Brain microvascular endothelial cell (primary cell): ENCODE results near the gene MEIG1.

Experiments
- DNase-seq: peaks from one replicate; pipeline ENCODE4 v3.0.0-alpha.2; 2020
- H3K27ac ChIP-seq: fragments of 250-450 bp; sonication (Bioruptor Pico); 2 replicates; pipeline ENCODE4 v1.5.1; 2020; ENCODE audit warnings: mild to moderate bottlenecking, moderate library complexity
- H3K27me3 ChIP-seq: fragments of 250-450 bp; sonication (Bioruptor Pico); replicated peaks from 2 replicates; pipeline ENCODE4 v1.5.1; 2020; ENCODE audit warnings: mild to moderate bottlenecking
- H3K36me3 ChIP-seq: fragments of 250-450 bp; sonication (Bioruptor Pico); replicated peaks from 2 replicates; pipeline ENCODE4 v1.5.1; 2020; ENCODE audit warnings: mild to moderate bottlenecking
- H3K4me3 ChIP-seq: 2 replicates; pipeline ENCODE4 v1.5.1; 2011; ENCODE audit warnings: low read depth, mild to moderate bottlenecking, control low read depth, low read length, moderate library complexity
- CTCF ChIP-seq: IDR thresholded peaks from 2 replicates; pipeline ENCODE4 v1.5.1; 2011; ENCODE audit warnings: low read depth, mild to moderate bottlenecking, moderate library complexity, low read length, control low read depth, inconsistent platforms; ENCODE audit errors: missing control alignments
- in situ Hi-C: cut with HindIII; loops from 2 replicates; pipeline ENCODE4 v1.10.0; 2017; ENCODE audit warnings: low sequenced_read_pairs, low pct_ligation_motif_present

The MEIG1 gene

DNA sequence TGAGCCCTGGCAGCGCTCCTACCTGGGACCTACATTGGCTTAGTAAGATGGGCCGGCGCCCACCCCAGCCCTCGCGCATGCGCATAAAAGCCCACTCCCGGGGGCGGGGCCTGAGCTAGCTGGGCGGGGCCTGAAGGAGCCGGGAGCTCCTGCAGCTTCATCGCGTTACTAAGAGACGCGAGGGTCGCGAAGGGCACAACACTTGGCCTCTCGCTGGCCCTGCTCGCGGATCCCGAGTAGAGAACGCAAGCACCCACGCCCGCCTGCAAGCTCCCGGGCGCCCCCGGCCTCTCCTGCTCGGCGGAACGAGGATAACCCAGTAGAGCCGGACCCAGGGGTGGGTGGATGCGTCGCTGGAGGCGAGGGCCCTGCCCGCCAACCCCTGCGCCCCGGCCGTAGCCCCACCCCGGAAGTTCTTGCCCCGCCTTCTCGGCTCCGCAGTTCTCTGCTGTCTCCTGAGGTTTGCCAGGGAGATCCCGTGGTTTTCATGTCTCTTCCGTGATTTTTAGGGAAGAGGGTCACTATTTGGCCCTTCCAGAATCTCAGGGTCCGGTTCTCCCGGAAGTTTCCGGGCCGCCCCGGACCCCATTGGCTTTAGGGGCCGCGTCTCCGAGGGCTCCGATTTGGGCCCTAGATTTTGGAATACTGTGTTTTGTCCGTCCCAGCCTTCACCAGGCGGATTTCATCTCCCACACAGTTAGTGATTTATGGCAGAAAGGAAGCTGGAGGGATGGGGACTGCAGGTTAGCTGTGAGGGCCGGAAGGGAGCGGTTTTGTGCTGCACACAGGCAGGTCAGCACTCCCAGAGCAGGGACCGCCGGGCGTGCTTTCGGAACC, at the start of gene MEIG1:
Gene MEIG1 (plus strand): TSS at position 168 of the 837 bp plus-strand sequence. CDS start 7,081 bp downstream, outside the sequence.
- H3K27me3 ChIP-seq, result no peaks in the 10 kb centered on the region
- H3K4me3 ChIP-seq, result peak within 1 kb of the TSS; percentile 77
- H3K27ac ChIP-seq, result peak within 1 kb of the TSS; percentile 92
- in situ Hi-C loops, result no loop called here
- peak; percentile 86 for DNase-seq
- no peak for TF ChIP-seq CTCF
- H3K36me3 ChIP-seq, result no peaks in the 10 kb centered on the region

DNA sequence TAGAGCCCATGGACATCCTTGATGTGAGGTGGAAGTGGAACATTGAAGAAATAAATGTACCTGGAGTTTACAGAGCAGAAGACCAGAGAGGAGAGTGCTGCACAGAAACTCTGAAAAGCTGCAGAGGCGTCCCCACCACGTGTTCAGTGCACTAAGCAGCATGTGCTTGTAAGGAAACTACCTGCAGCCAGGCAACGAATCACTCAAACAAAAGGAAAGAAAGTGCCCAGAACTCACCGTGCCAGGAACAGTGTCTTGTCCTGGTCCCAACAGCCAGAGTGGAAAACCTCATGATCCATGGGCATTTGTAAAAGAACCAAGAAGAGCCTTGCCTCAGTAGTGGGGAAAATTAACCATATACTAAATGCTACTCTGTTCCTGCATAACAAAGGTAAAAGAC, 48.2 kb upstream of the MEIG1 start:
- no peak overlapping the region for H3K4me3 ChIP-seq
- no peaks in the 10 kb centered on the region for H3K27me3 ChIP-seq
- in situ Hi-C loops, result no loop called here
- TF ChIP-seq CTCF, result no peak
- peaks cover 36% of the 10 kb centered on the region for H3K36me3 ChIP-seq
- DNase-seq, result no peak
- H3K27ac ChIP-seq, result no peak overlapping the region

DNA sequence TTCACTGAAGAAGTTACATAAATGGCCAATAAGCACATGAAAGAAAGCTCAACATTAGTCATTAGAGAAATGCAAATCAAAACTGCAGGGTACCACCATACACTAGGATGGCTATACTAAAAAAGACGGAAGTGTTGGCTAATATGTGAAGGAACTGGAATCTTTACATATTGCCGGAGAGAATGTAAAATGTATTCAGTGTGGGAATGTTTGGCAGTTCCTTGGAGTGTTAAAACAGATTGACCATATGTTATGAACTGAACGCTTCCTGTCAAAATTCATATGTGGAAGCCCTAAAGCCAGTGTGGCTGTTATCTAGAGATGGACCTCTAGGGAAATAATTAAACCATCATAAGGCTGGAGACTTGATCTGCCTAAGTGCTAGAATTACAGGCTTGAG, 47.4 kb upstream of the MEIG1 start:
- H3K27me3 ChIP-seq, result no peaks in the 10 kb centered on the region
- no peak for DNase-seq
- H3K36me3 ChIP-seq, result peaks cover 43% of the 10 kb centered on the region
- no peak overlapping the region for H3K27ac ChIP-seq
- in situ Hi-C loops, result no loop called here
- no peak for TF ChIP-seq CTCF
- no peak overlapping the region for H3K4me3 ChIP-seq

DNA sequence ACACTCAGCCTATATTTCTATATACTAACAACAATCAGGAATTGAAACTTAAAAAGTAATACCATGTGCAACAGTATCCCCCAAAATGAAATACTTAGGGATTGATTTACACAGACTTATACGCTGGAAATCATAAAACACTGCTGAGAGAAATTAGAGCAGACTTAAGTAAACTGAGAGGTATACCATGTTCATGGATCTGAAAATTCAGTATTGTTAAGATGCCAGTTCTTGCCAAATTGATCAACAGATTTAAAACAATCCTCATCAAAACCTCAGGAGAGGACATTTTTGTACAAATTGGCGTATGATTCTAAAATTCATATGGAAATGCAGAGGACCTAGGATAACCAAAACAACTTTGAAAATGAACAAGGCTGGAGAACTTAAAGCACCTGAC, 42.6 kb upstream of the MEIG1 start:
- in situ Hi-C loops, result no loop called here
- Histone ChIP-seq H3K27ac (no peak overlapping the region), H3K36me3 (peaks cover 57% of the 10 kb centered on the region), H3K4me3 (no peak overlapping the region), H3K27me3 (no peaks in the 10 kb centered on the region)
- DNase-seq, result no peak
- TF ChIP-seq CTCF, result no peak

DNA sequence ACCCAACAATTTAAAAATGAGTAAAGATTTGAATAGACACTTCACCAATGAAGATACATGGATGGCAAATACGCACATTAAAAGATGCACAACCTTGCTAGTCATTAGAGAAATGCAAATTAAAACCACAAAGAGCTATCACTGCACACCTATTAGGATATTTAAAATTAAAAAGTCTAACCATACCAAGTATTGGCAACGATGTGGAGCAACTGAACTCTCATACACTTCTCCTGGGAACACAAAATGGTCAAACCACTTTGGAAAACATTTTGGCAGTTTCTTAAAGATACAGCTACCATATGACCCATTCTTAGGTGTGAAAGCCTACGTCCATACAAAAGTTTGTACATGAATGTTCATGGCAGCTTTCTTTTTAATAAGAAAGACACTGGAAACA, 41.4 kb upstream of the MEIG1 start:
- no peak for TF ChIP-seq CTCF
- H3K27me3 ChIP-seq, result no peaks in the 10 kb centered on the region
- H3K36me3 ChIP-seq, result peaks cover 56% of the 10 kb centered on the region
- in situ Hi-C loops, result no loop called here
- no peak overlapping the region for H3K4me3 ChIP-seq
- no peak overlapping the region for H3K27ac ChIP-seq
- DNase-seq, result no peak

GRCh38 chr10:14918964-14919363, 40.2 kb upstream of the MEIG1 start:
- DNase-seq, result no peak
- in situ Hi-C loops, result no loop called here
- no peak for TF ChIP-seq CTCF
- Histone ChIP-seq H3K36me3 (peaks cover 56% of the 10 kb centered on the region), H3K27me3 (no peaks in the 10 kb centered on the region), H3K4me3 (no peak overlapping the region), H3K27ac (no peak overlapping the region)
